GM12801 (cell line): Measurements from ENCODE around the gene ARMH4.

ENCODE experiments used
- CTCF ChIP-seq: IDR thresholded peaks from one replicate; pipeline ENCODE4 v1.5.1; 2011; ENCODE audit warnings: control low read depth; ENCODE audit not compliant: insufficient read length; ENCODE audit errors: extremely low read depth

The ARMH4 gene

GRCh38 chr14:57957441-57957840 lies 194.6 kb downstream of the ARMH4 start:
- no peak for TF ChIP-seq CTCF
